DMS153 treated with DMSO at 0.1 percent for 48 hours (cell line): ENCODE data around the gene BNC2.
"Not testable (repeated sequence)": the region's sequence is repeated elsewhere in the genome, so short reads cannot be mapped to it uniquely, and the experiment has no call there.

Source experiments
- DNase-seq: peaks from one replicate; lab custom pipeline; 2025; ENCODE audit not compliant: unreplicated experiment; lab: John Stamatoyannopoulos, UW

BNC2 gene

GRCh38 chr9:16461137-16461840, 409.2 kb downstream of the BNC2 start:
- DNase-seq = no peak

GRCh38 chr9:16460696-16461095, 409.8 kb downstream of the BNC2 start:
- DNase-seq = no peak

- DNase-seq = no peak
Measured at GRCh38 chr9:16459421-16460148, 410.9 kb downstream of the BNC2 start.

- peak; percentile 88 for DNase-seq
Measured at GRCh38 chr9:16458696-16459420, 411.6 kb downstream of the BNC2 start.

- DNase-seq = no peak
Measured at GRCh38 chr9:16455842-16456241, 414.6 kb downstream of the BNC2 start.

- no peak for DNase-seq
Measured at GRCh38 chr9:16453390-16453789, 417.1 kb downstream of the BNC2 start.

- DNase-seq = no peak
Measured at GRCh38 chr9:16450578-16450977, 419.9 kb downstream of the BNC2 start.

- no peak for DNase-seq
Measured at GRCh38 chr9:16450043-16450442, 420.4 kb downstream of the BNC2 start.

GRCh38 chr9:16449076-16449730, 421.3 kb downstream of the BNC2 start:
- DNase-seq = no peak

GRCh38 chr9:16447946-16448345, 422.5 kb downstream of the BNC2 start:
- no peak for DNase-seq

GRCh38 chr9:16446636-16447035, 423.8 kb downstream of the BNC2 start:
- DNase-seq = no peak

- DNase-seq = peak; percentile 25
Measured at GRCh38 chr9:16445141-16445920, 425.1 kb downstream of the BNC2 start.

GRCh38 chr9:16442622-16443021, 427.8 kb downstream of the BNC2 start:
- no peak for DNase-seq

GRCh38 chr9:16441791-16442190, 428.7 kb downstream of the BNC2 start:
- DNase-seq = no peak

GRCh38 chr9:16438831-16439230, 431.6 kb downstream of the BNC2 start:
- not testable (repeated sequence) for DNase-seq

- no peak for DNase-seq
Measured at GRCh38 chr9:16436545-16436944, 433.9 kb downstream of the BNC2 start.

- DNase-seq = no peak
Measured at GRCh38 chr9:16434526-16434925, 435.9 kb downstream of the BNC2 start.

GRCh38 chr9:16433494-16433893, 437.0 kb downstream of the BNC2 start:
- DNase-seq = no peak

GRCh38 chr9:16431666-16432392, 438.6 kb downstream of the BNC2 start:
- no peak for DNase-seq

GRCh38 chr9:16429671-16430070, 440.8 kb downstream of the BNC2 start:
- no peak for DNase-seq
